AG10803 (cell line): ENCODE results near the gene OR6P1.

ENCODE experiments used
- DNase-seq: peaks from one replicate; pipeline ENCODE4 v3.0.0; 2010; ENCODE audit warnings: low read depth
- H3K4me3 ChIP-seq: 2 replicates; pipeline ENCODE4 v1.5.1; 2011; ENCODE audit warnings: mild to moderate bottlenecking, low read length, control low read depth
- CTCF ChIP-seq: conservative IDR thresholded peaks from 2 replicates; pipeline ENCODE4 v1.5.1; 2011; ENCODE audit warnings: mild to moderate bottlenecking, low read length, control low read depth, inconsistent platforms

The OR6P1 gene

GRCh38 chr1:158520955-158521665 lies 49.3 kb downstream of the OR6P1 start:
- no peak for DNase-seq
- no peak overlapping the region for H3K4me3 ChIP-seq
- no peak for TF ChIP-seq CTCF

GRCh38 chr1:158520021-158520420 lies 50.4 kb downstream of the OR6P1 start:
- no peak for TF ChIP-seq CTCF
- DNase-seq = no peak
- no peak overlapping the region for H3K4me3 ChIP-seq

GRCh38 chr1:158516966-158517365 lies 53.4 kb downstream of the OR6P1 start:
- DNase-seq = no peak
- no peak for TF ChIP-seq CTCF
- H3K4me3 ChIP-seq = no peak overlapping the region
